ENCODE data around the gene TOMM20L.
"Not testable (repeated sequence)": the region's sequence is repeated elsewhere in the genome, so short reads cannot be mapped to it uniquely, and the experiment has no call there.

- TF ChIP-seq CTCF, EP300 (IDR thresholded peaks at IDR 0.05): not testable (repeated sequence)
Measured at GRCh38 chr14:58416934-58417333, 21.2 kb downstream of the TOMM20L start.
